ENCODE results near the gene NIPSNAP2. TPM values are rescaled to one million over a fixed set of nuclear protein-coding genes. Genes with fewer than 3 reads are reported as not detected.
"Not testable (repeated sequence)": the region's sequence is repeated elsewhere in the genome, so short reads cannot be mapped to it uniquely, and the experiment has no call there.

The NIPSNAP2 gene
- total RNA-seq, 1 donor from 2014 or later, result 80.6 TPM

DNA sequence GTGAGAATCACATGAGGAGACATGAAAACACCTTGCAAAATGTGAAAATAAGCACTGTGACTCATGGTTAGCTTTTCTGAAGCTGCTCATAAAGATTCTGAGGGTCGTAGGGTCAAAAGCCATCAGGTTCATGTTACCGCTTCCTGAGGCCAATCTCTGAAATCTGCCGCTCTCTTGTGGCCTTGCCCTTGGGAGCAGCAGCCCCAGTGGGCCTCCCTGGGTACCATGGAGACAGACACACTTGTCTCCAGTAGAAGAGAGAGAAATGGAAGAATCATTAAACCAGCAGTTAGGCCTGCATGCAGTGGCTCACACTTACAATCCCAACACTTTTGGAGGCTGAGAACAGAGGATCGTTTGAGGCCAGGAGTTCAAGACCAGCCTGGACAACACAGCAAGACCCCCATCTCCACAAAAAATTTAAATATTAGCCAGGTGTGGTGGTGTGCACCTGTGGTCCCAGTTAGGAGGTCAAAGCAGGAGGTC, 42.8 kb downstream of the NIPSNAP2 start:
- H3K9me3 ChIP-seq (ENCODE audit: low read depth), result no peaks in the 10 kb centered on the region
- no peaks in the 10 kb centered on the region for H3F3A ChIP-seq (ENCODE audit: low read depth)
- no peaks in the 10 kb centered on the region for H3K79me2 ChIP-seq (ENCODE audit: low read depth)
- no peak overlapping the region for H3K4me3 ChIP-seq
- no peaks in the 10 kb centered on the region for H3K4me1 ChIP-seq
- TF ChIP-seq EZH2 (IDR thresholded peaks at IDR 0.05), result no peak
- no peak for TF ChIP-seq EZH2phosphoT487 (IDR thresholded peaks at IDR 0.05)
- no peak for TF ChIP-seq CTCF (IDR thresholded peaks at IDR 0.05)
- H2AFZ ChIP-seq (replicated peaks), result no peak overlapping the region
- no peaks in the 10 kb centered on the region for H3K27me3 ChIP-seq
- H3K4me1 Mint-ChIP-seq, result peaks cover 14% of the 10 kb centered on the region
- H3K27ac Mint-ChIP-seq, result peak overlapping the region; percentile 30
- no peaks in the 10 kb centered on the region for H3K27me3 Mint-ChIP-seq (ENCODE audit: insufficient read depth, low read depth)
- H3K4me2 ChIP-seq, result no peak overlapping the region
- DNase-seq (ENCODE audit: low spot score), result no peak
- H3K4me3 Mint-ChIP-seq, result no peak overlapping the region
- H3K36me3 Mint-ChIP-seq, result peaks cover 7% of the 10 kb centered on the region
- no peaks in the 10 kb centered on the region for H3K9me3 Mint-ChIP-seq
- H4K20me1 ChIP-seq (ENCODE audit: low read depth), result no peaks in the 10 kb centered on the region
- no peaks in the 10 kb centered on the region for H3K36me3 ChIP-seq
- H3K9ac ChIP-seq, result no peak overlapping the region
- H3K27ac ChIP-seq, result no peak overlapping the region

DNA sequence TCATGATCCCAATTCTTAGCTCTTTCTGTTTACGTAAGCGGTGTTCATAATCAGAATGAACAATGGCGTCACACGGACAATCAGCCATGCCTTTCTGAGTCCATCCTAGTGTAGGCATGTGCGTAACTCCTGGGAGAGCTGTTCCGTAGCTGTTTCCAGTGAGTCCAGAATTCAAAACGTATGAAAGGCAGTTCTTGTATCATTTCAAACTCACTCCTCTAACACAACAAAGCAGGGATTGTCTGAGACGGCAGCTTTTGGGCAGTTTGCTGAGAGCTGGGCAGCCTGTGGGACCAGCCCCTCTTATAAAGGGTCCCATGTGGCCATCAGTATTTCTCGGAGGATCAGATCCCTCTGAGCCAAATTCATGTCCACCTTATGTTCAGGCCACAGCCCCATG, 43.5 kb downstream of the NIPSNAP2 start:
- H3K4me3 Mint-ChIP-seq, result no peak overlapping the region
- H3K36me3 Mint-ChIP-seq, result peaks cover 7% of the 10 kb centered on the region
- no peaks in the 10 kb centered on the region for H3F3A ChIP-seq (ENCODE audit: low read depth)
- H3K9me3 ChIP-seq (ENCODE audit: low read depth), result no peaks in the 10 kb centered on the region
- no peak overlapping the region for H3K4me2 ChIP-seq
- no peak overlapping the region for H2AFZ ChIP-seq (replicated peaks)
- no peaks in the 10 kb centered on the region for H3K27me3 ChIP-seq
- H3K79me2 ChIP-seq (ENCODE audit: low read depth), result no peaks in the 10 kb centered on the region
- H3K27me3 Mint-ChIP-seq (ENCODE audit: insufficient read depth, low read depth), result no peaks in the 10 kb centered on the region
- H3K4me3 ChIP-seq, result no peak overlapping the region
- H4K20me1 ChIP-seq (ENCODE audit: low read depth), result no peaks in the 10 kb centered on the region
- H3K4me1 Mint-ChIP-seq, result peaks cover 14% of the 10 kb centered on the region
- no peak overlapping the region for H3K27ac ChIP-seq
- TF ChIP-seq EZH2 (IDR thresholded peaks at IDR 0.05), result no peak
- no peak for TF ChIP-seq EZH2phosphoT487 (IDR thresholded peaks at IDR 0.05)
- no peak for TF ChIP-seq CTCF (IDR thresholded peaks at IDR 0.05)
- H3K27ac Mint-ChIP-seq, result peak overlapping the region; percentile 50
- H3K4me1 ChIP-seq, result no peaks in the 10 kb centered on the region
- no peaks in the 10 kb centered on the region for H3K36me3 ChIP-seq
- no peaks in the 10 kb centered on the region for H3K9me3 Mint-ChIP-seq
- no peak overlapping the region for H3K9ac ChIP-seq
- DNase-seq (ENCODE audit: low spot score), result no peak

GRCh38 chr7:56009695-56010094, 45.3 kb downstream of the NIPSNAP2 start:
- no peak for DNase-seq (ENCODE audit: low spot score)
- Histone ChIP-seq H3K27ac (peak overlapping the region; percentile 53), H3K9me3 (ENCODE audit: low read depth) (no peaks in the 10 kb centered on the region), H3K9ac (no peak overlapping the region), H2AFZ (replicated peaks) (no peak overlapping the region), H3K4me1 (no peaks in the 10 kb centered on the region), H3K27me3 (no peaks in the 10 kb centered on the region), H3K79me2 (ENCODE audit: low read depth) (no peaks in the 10 kb centered on the region), H3K36me3 (no peaks in the 10 kb centered on the region), H4K20me1 (ENCODE audit: low read depth) (no peaks in the 10 kb centered on the region), H3F3A (ENCODE audit: low read depth) (no peaks in the 10 kb centered on the region), H3K4me3 (no peak overlapping the region), H3K4me2 (no peak overlapping the region)
- TF ChIP-seq EZH2phosphoT487 (IDR thresholded peaks at IDR 0.05) (no peak), CTCF (IDR thresholded peaks at IDR 0.05) (no peak), EZH2 (IDR thresholded peaks at IDR 0.05) (no peak)
- peaks cover 14% of the 10 kb centered on the region for H3K4me1 Mint-ChIP-seq
- H3K27ac Mint-ChIP-seq, result no peak overlapping the region
- no peaks in the 10 kb centered on the region for H3K9me3 Mint-ChIP-seq
- no peaks in the 10 kb centered on the region for H3K27me3 Mint-ChIP-seq (ENCODE audit: insufficient read depth, low read depth)
- H3K4me3 Mint-ChIP-seq, result no peak overlapping the region
- peaks cover 11% of the 10 kb centered on the region for H3K36me3 Mint-ChIP-seq

GRCh38 chr7:56017015-56017414, 52.6 kb downstream of the NIPSNAP2 start:
- not testable (repeated sequence) for H3F3A ChIP-seq (ENCODE audit: low read depth)

More at GRCh38 chr7:56017015-56017414, 52.6 kb downstream of the NIPSNAP2 start:
- H3K4me3 Mint-ChIP-seq; H4K20me1 ChIP-seq (ENCODE audit: low read depth); H3K4me3 ChIP-seq; H3K36me3 Mint-ChIP-seq; H3K9ac ChIP-seq; H3K4me2 ChIP-seq; H3K27me3 Mint-ChIP-seq (ENCODE audit: insufficient read depth, low read depth); H3K4me1 Mint-ChIP-seq; H3K9me3 Mint-ChIP-seq; H3K27ac Mint-ChIP-seq; H2AFZ ChIP-seq (replicated peaks); H3K27ac ChIP-seq; H3K79me2 ChIP-seq (ENCODE audit: low read depth); H3K27me3 ChIP-seq; H3K36me3 ChIP-seq; DNase-seq (ENCODE audit: low spot score); H3K4me1 ChIP-seq; H3K9me3 ChIP-seq (ENCODE audit: low read depth): not testable (repeated sequence)

Measured in neural progenitor cell (in vitro differentiated cells).